Stimulated activated CD8-positive, alpha-beta memory T cell treated with anti-CD3 and anti-CD28 coated beads, Interleukin-15, amount 100 ng/mL, for 1 hour (primary cell): Measurements from ENCODE around the gene UBE2F.
"Not testable (repeated sequence)": the region's sequence is repeated elsewhere in the genome, so short reads cannot be mapped to it uniquely, and the experiment has no call there.

ENCODE experiments used
- DNase-seq: peaks from one replicate; pipeline ENCODE4 v3.0.0-alpha.2; 2020; ENCODE audit warnings: low read depth

UBE2F gene

DNA sequence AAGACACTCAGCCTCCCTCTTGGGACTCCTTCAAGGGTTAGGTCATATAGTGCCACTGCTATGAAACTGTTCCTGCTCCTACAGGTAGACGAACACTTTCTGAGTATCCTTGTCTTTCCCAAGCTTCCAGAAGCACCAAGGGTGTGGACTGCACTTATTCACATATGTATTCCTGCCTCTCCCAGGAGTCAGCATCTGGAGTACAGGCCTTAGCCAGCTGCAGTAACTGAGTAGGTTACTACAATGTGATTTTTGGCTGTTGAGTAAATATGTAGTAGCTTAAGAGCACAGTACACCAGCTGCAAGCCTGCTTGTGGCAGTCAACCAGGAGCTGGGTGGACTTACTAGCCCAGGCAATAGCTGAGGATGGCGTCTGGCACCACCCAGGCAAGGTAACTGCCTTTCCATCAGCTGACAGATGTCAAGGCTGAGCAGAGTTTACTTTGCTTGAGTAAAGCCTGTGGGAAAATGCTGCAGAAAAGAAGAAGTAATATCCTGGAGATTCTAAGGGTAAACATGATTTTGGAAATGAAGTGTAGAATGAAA is 80.0 kb downstream of the UBE2F start:
- no peak for DNase-seq

- no peak for DNase-seq
Observed at GRCh38 chr2:238053191-238053776, 86.5 kb downstream of the UBE2F start.

GRCh38 chr2:238055841-238056240 is 89.0 kb downstream of the UBE2F start:
- DNase-seq = no peak

- DNase-seq = not testable (repeated sequence)
Observed at GRCh38 chr2:238057696-238058575, 91.1 kb downstream of the UBE2F start.

DNA sequence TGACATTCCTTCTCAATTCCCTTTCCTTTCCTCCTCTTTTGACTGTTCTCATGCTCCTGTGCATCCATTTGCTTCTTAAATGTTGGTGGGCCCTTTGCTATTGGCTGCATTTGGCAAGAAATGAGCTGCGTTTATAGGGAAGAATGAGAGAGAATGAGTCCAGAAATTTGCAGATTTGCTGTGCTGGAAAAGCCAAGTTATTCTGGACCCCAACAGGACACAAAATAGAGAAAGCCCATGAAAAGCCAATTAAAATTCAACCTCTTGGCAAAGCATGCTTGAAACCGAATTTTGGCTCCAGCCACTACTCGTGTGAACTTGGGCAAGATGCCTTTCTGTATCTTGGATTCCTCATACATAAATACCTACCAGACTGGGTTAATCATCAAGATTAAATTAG is 92.7 kb downstream of the UBE2F start:
- DNase-seq = no peak

DNA sequence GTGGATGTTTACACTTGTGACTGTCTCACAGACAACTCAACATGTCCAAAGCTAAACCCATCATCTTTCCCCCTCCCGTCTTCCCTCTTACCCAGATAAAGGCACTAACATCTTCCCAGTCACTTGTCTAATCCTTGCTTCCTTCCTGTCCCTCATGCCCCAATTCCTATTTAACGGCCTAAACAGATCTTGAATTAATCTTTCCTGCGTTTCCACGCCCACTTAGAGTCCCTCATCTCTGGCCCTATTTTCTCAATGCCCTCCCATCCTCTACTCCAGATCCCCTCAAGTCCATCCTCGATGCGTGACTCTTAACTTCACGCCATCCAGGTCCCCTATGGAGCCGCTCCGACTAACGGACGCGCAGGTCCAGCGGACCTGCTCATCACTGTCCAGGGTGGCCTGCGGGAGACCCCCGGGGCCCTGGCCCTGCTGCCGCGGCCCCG is 93.3 kb downstream of the UBE2F start:
- DNase-seq = no peak

- peak; percentile 91 for DNase-seq
Observed at GRCh38 chr2:238060542-238061314, 93.9 kb downstream of the UBE2F start, which contains the start of gene SCLY. Gene SCLY, plus strand, starts transcription at chr2:238061001. Its CDS starts 54 bp downstream, at chr2:238061055.

DNA sequence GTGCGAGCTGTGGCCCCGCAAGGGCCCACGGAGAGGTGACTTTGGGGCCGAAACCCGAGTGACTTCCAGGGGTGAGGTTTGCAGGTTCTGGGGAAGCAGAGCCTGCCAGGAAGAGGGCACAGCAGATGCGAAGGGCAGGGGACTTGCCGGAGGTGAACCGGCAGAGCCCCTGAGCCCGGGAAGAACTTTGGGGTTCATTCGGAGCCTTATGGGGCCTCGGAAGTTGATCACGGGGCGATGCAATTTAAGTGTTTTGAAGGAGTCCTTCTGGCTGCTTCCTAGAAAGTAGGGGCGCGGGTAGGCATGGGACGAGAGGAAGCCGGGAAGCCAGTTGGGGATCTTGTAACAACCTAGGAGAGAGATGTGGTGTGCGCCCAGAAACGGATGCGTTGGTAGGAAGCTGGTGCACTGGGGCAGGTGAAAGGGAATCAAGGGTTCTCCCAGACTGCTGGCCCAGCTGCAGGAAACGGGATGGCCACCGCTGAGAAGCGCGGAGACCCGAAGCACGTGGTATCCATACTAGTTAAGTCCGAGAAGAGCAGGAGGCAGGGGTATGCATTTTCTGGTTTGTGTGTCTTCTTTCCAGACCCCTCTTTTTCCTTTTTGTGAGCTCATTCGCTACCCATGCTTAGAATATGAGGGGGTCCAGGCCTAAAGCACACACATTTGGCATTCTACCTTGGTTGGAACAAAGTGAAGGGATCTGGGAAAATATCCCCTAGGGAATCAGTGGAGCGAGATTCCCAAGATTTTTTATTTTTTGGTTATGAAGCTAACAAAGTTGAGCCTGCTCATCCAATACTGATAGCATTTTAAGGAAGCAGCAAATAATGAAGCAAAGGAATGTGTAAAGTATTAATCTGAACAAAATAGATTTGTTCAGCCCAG is 94.7 kb downstream of the UBE2F start:
- peak; percentile 17 for DNase-seq

- DNase-seq = no peak
Observed at GRCh38 chr2:238063414-238064189, 96.8 kb downstream of the UBE2F start.

DNA sequence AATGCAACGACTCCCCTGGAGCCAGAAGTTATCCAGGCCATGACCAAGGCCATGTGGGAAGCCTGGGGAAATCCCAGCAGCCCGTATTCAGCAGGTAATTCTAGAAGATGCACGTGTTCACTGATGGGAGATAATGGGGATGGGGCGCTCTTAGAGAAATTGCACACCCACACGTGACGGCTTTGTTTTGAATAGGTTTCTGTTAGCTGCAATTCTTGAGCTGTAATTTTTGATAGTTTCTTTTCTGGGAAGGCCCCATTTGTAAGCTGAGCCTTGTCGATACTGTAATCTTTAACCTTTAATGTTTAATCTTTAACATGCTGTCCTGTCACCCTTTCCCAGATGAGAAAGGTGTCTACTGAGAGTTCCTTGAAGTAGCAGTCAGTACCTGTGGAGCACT is 97.6 kb downstream of the UBE2F start:
- DNase-seq = no peak

DNA sequence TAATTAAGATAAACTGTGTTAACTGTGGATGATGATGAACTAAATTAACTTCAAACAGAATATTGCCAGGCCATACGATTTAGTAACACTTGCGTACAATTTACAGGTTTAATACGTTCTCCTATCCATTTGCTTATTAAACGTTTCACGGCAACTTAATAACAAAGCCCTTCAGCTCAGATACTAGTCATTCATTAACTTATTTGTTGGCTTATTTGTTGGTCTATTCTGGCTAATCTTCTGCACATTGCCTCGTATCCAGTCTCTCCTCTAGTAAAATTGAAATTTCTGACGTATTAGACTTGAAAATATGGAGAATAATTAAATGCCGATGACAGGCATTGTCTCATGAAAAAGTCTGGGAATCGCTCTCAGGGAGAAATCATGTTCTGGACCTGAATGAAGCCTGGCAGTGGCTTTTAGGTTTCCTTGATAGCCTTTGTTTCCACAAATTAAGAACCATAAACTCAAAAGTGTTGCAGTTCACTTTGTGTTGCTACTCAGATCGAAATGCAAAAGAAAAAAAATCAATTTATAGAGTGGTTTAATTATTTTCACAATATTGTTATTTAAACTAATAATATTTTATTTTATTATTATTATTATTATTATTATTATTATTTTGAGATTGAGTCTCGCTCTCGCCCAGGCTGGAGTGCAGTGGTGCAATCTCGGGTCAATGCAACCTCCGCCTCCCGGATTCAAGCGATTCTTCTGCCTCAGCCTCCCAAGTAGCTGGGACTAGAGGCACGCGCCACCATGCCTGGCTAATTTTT is 98.4 kb downstream of the UBE2F start:
- DNase-seq = no peak

GRCh38 chr2:238066218-238066617 is 99.4 kb downstream of the UBE2F start:
- no peak for DNase-seq

GRCh38 chr2:238066718-238067117 is 99.9 kb downstream of the UBE2F start:
- DNase-seq = not testable (repeated sequence)

DNA sequence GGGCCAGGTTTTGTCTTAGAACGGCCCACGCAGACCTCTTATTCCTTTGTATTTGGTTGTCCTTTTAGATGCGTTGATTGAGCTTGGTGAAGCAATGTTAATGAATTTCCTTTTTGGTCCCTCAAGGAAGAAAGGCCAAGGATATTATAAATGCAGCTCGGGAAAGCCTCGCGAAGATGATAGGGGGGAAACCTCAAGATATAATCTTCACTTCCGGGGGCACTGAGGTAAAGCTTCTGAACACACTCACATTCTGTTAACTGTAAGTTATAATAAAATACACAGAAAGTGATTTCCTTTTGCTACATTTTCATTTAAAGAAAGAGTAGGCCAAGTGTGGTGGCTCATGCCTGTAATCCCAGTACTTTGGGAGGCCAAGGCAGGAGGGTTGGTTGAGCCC is 101.1 kb downstream of the UBE2F start:
- DNase-seq = no peak

- no peak for DNase-seq
Observed at GRCh38 chr2:238069021-238069709, 102.4 kb downstream of the UBE2F start.

GRCh38 chr2:238069877-238070276 is 103.1 kb downstream of the UBE2F start:
- DNase-seq = no peak

DNA sequence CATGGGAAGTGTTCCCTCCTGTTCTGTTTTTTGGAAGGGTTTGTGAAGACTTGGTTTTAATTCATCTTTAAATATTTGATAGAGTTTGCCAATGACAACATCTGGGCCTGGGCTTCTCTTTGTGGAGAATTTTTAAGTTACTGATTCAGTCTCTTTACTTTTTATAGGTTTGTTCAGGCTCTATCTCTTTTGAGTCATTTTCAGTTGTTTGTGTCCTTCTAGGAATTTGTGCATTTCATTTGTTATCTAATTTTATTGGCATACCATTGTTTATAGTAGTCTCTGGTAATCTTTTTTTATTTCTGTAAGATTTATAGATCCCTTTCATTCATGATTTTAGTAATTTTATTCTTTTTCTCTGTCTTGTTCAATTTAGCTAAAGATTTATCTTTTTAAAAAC is 108.6 kb downstream of the UBE2F start:
- no peak for DNase-seq

DNA sequence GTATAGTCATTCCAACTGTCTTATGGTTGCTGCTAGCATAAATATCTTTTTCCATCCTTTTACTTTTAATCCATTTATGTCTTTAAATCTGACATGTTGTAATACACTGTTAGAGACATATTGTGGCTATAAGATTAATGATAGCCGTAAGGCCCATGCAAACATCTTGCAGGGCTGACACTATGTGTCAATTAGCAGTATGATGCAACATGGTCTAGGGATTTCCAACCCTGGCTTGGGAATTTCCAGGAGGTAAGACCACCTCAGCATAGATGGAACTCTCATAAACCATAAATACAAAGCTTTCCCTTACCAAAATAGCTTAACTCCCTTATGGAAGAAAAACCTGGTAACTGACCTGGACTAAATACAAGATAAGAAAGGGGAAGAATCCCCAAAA is 110.5 kb downstream of the UBE2F start:
- DNase-seq = no peak

GRCh38 chr2:238079874-238080327 is 113.1 kb downstream of the UBE2F start:
- DNase-seq = no peak
